ENCODE results near the gene SELENOO. TPM values are rescaled to one million over a fixed set of nuclear protein-coding genes. Genes with fewer than 3 reads are reported as not detected.

The SELENOO gene
- total and polyA plus RNA-seq, 4 donors: 7.6 to 41.2 (median 25.6) TPM

DNA sequence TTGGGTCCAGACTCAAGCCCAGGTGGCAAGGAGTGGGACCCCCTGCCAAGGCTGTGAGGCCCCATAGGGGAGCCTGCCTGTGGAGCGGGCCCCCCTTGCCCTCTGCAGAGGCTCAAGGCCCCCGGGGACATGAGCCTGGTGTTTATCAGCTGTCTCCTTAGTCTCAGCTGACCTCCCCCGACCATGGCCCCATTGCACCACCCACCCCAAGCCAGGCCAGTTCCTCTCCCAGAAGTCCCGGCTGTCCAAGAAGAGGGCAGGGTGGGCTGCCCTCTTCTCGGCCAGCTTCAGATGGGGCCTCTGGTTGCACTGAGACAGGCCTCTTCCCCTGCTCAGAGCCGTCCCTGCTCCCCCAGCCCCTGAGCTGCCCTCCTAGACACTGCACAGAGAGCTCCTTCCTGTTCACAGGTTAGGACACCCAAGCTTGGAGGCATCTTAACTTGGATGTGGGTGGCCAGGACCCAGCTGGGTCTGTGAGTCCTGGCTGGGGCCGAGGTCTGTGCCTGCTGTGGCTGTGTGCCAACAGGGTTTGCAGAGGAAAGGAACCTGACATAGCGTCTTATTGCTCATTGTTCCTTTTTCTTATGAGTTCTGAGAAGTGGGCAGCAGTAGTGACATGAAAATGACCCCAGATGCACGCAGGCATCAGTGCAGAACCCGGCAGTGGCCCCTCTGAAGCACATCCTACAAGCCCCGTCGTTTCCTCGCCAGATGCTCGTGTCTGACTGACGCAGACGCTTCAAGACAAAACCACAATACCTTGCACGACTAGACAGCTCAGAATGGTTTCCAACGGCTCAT, 9.7 kb upstream of the SELENOO start:
- DNase-seq (ENCODE audit: low read depth in 4 of 6, low spot score in 6 of 6): no peak
- Histone ChIP-seq H3K4me3 (ENCODE audit: low read depth, low read length) (peak overlapping the region; percentile 18), H3K4me1 (ENCODE audit: control insufficient read depth, insufficient read depth, low read length) (peaks cover 38% of the 10 kb centered on the region), H3K36me3 (ENCODE audit: control insufficient read depth, insufficient read depth, low read length) (peaks cover 71% of the 10 kb centered on the region), H3K27me3 (ENCODE audit: control insufficient read depth, insufficient read depth, low read length) (no peaks in the 10 kb centered on the region), H3K27ac (ENCODE audit: low read depth, low read length) (peak overlapping the region; percentile 47), H3K9me3 (ENCODE audit: control insufficient read depth, insufficient read depth, low read length) (no peaks in the 10 kb centered on the region)
- 77% methylated on average over 17 of the region's 18 CpGs for WGBS (ENCODE audit: insufficient coverage)

DNA sequence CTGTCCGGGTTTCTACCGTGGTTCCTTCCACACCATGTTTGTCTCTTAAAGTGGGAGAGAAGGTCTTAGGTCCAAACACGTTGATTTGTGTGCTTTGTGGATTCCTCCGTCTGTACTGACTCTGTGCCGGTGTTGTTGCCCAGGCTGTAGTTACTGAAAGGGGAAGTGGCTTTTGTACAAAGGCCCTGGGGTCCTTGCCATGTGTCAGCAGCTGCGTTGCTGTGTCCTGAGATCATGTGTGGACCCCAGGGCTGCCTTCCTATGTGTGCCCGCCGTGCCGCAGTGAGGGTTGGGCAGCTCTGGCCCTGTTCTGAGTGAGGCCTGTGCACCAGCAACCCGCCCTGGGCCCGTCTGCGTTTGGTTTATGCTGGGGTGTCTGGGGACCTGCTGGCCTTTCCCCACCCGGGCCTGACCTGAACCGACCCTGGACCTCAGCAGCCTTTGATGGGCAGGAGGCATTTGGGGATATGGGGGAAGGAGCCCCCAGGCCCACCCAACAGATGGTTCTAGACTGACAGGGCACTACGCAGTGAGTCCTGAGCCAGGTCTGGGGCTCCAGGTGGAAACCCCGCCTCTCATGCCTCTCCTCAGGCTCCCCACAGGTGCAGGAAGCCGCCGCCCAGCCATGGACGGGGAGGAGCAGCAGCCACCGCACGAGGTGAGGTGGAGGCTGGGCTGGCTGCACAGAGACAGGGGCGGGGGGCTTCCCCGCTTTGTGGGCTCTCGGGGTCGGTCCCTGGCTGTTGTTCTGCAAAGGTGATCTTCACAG, 8.2 kb upstream of the SELENOO start:
- H3K27ac ChIP-seq (ENCODE audit: low read depth, low read length): no peak overlapping the region

DNA sequence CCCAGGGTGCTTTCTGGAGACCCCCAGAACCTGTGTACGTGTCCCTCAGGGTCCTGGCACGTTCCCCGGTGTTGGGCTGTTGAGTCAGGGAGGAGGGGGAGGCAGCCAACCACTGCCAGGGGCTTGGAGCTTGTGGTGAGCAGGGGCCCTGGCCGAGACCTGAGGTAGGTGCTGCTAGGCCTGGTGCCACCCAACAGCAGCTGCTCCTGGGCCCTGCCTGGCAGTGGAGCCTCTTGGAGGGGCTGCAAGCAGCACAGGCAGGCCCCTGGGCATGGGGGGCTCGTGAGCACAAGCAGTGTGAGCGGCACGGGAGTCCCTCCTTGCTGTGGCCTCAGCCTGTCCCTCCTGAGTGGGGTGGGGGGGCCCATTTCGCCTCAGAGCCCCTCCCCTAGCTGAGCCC, 7.2 kb upstream of the SELENOO start:
- WGBS (ENCODE audit: insufficient coverage): 92% methylated on average over 8 of the region's 8 CpGs

More for the DNA sequence above, 8.2 kb upstream of the SELENOO start:
- no peaks in the 10 kb centered on the region for H3K9me3 ChIP-seq (ENCODE audit: control insufficient read depth, insufficient read depth, low read length)
- DNase-seq (ENCODE audit: low read depth in 4 of 6, low spot score in 6 of 6): no peak
- H3K4me3 ChIP-seq (ENCODE audit: low read depth, low read length): no peak overlapping the region
- H3K36me3 ChIP-seq (ENCODE audit: control insufficient read depth, insufficient read depth, low read length): peaks cover 81% of the 10 kb centered on the region
- H3K4me1 ChIP-seq (ENCODE audit: control insufficient read depth, insufficient read depth, low read length): peaks cover 32% of the 10 kb centered on the region
- H3K27me3 ChIP-seq (ENCODE audit: control insufficient read depth, insufficient read depth, low read length): no peaks in the 10 kb centered on the region
- 90% methylated on average over 25 of the region's 25 CpGs for WGBS (ENCODE audit: insufficient coverage)

DNA sequence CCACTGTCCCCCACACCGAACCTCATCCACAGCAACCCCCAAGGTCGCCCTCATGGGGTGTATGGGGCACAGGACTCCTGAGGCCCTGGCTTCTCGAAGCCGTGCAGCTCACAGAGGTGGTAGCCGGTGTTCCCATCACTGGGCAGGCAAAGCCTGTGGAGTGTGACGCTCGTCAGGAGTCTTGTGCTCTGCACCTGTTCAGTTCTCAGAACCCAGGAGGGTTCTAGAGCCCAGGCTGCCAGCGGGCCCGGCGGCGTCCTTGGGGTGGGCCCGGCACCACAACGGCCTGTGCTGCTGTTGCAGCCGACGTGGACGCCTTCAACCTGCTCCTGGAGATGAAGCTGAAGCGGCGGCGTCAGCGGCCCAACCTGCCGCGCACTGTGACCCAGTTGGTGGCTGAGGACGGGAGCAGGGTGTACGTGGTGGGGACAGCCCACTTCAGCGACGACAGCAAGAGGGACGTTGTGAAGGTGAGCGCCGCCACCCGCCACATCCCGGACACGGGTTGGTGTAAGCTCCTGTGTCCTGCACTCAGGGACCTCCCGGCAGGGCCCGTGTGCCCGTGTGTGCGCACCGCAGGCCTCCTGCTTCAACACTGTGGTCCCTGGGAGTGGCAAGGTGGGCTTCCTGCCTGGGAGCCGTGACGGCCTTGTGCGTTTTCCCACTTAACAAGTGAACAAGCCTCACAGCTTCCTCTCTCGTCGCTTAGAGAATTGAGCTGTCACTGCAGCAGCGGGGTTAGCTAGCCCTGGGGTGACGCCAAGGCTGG, 6.6 kb upstream of the SELENOO start:
- Histone ChIP-seq H3K4me3 (ENCODE audit: low read depth, low read length) (no peak overlapping the region), H3K27me3 (ENCODE audit: control insufficient read depth, insufficient read depth, low read length) (no peaks in the 10 kb centered on the region), H3K36me3 (ENCODE audit: control insufficient read depth, insufficient read depth, low read length) (peaks cover 90% of the 10 kb centered on the region), H3K4me1 (ENCODE audit: control insufficient read depth, insufficient read depth, low read length) (peaks cover 34% of the 10 kb centered on the region), H3K9me3 (ENCODE audit: control insufficient read depth, insufficient read depth, low read length) (no peaks in the 10 kb centered on the region), H3K27ac (ENCODE audit: low read depth, low read length) (no peak overlapping the region)
- 94% methylated on average over 42 of the region's 44 CpGs for WGBS (ENCODE audit: insufficient coverage)
- no peak for DNase-seq (ENCODE audit: low read depth in 4 of 6, low spot score in 6 of 6)

More for the DNA sequence above, 7.2 kb upstream of the SELENOO start:
- H3K27me3 ChIP-seq (ENCODE audit: control insufficient read depth, insufficient read depth, low read length): no peaks in the 10 kb centered on the region
- peaks cover 86% of the 10 kb centered on the region for H3K36me3 ChIP-seq (ENCODE audit: control insufficient read depth, insufficient read depth, low read length)
- no peak for DNase-seq (ENCODE audit: low read depth in 4 of 6, low spot score in 6 of 6)
- no peak overlapping the region for H3K27ac ChIP-seq (ENCODE audit: low read depth, low read length)
- no peaks in the 10 kb centered on the region for H3K9me3 ChIP-seq (ENCODE audit: control insufficient read depth, insufficient read depth, low read length)
- H3K4me1 ChIP-seq (ENCODE audit: control insufficient read depth, insufficient read depth, low read length): peaks cover 32% of the 10 kb centered on the region
- no peak overlapping the region for H3K4me3 ChIP-seq (ENCODE audit: low read depth, low read length)

DNA sequence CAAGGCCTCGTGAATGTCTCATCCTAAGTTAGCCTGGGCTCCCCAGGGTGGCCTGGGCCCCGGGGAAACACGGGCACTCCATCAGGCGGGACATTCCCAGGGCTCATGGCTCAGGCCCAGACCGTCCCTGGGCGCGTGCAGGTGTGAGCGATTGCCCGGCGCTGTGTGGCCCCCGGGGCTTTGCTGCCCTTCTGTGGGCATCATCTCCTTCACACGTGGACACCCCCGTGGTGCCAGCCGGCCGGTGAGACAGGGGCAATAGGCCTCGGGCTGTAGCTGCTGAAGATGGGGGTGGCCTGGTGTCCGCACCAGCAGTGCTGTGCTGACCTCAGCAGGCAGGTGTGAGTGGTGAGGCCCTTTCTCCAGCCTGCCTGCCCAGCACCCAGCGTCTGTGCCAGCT, 4.6 kb upstream of the SELENOO start:
- H3K27ac ChIP-seq (ENCODE audit: low read depth, low read length): no peak overlapping the region
- no peak overlapping the region for H3K4me3 ChIP-seq (ENCODE audit: low read depth, low read length)
- DNase-seq (ENCODE audit: low read depth in 4 of 6, low spot score in 6 of 6): no peak
- peaks cover 78% of the 10 kb centered on the region for H3K36me3 ChIP-seq (ENCODE audit: control insufficient read depth, insufficient read depth, low read length)
- H3K9me3 ChIP-seq (ENCODE audit: control insufficient read depth, insufficient read depth, low read length): no peaks in the 10 kb centered on the region
- no peaks in the 10 kb centered on the region for H3K27me3 ChIP-seq (ENCODE audit: control insufficient read depth, insufficient read depth, low read length)
- H3K4me1 ChIP-seq (ENCODE audit: control insufficient read depth, insufficient read depth, low read length): peaks cover 24% of the 10 kb centered on the region
- WGBS (ENCODE audit: insufficient coverage): 88% methylated on average over 17 of the region's 18 CpGs

DNA sequence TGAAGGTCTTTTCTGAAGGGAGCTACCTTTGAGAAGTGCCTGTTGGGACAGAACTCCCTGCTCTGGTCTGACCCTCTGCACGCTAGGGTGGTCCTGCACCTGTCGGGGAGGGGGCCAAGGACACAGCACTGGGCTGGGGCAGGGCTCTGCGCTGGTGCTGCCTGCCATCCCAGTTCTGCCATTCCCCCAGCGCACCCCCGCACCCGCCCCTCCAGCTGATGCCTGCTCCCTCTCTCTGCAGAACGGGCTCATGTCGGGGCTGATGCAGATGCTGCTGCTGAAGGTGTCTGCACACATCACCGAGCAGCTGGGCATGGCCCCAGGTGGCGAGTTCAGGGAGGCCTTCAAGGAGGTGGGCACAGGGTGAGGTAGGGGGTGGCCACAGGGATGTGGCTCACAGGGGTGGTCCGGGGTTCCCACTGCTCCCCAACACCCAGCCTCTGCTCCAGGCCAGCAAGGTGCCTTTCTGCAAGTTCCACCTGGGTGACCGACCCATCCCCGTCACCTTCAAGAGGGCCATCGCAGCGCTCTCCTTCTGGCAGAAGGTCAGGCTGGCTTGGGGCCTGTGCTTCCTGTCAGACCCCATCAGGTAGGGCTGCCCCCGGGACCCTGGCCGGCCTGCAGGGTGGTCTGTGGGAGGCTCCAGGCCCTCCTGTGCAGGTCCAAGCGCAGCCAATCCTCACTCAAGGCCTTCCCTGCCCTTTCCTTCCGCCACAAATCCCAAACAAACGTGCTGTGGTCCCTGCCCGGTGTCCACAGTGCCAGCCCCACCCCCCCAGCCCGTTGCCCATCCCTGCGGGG, 3.6 kb upstream of the SELENOO start:
- WGBS (ENCODE audit: insufficient coverage): 89% methylated on average over 22 of the region's 23 CpGs
- no peaks in the 10 kb centered on the region for H3K9me3 ChIP-seq (ENCODE audit: control insufficient read depth, insufficient read depth, low read length)
- H3K27ac ChIP-seq (ENCODE audit: low read depth, low read length): no peak overlapping the region
- DNase-seq (ENCODE audit: low read depth in 4 of 6, low spot score in 6 of 6): no peak
- peaks cover 74% of the 10 kb centered on the region for H3K36me3 ChIP-seq (ENCODE audit: control insufficient read depth, insufficient read depth, low read length)
- H3K4me3 ChIP-seq (ENCODE audit: low read depth, low read length): no peak overlapping the region
- H3K27me3 ChIP-seq (ENCODE audit: control insufficient read depth, insufficient read depth, low read length): no peaks in the 10 kb centered on the region
- H3K4me1 ChIP-seq (ENCODE audit: control insufficient read depth, insufficient read depth, low read length): peaks cover 31% of the 10 kb centered on the region

DNA sequence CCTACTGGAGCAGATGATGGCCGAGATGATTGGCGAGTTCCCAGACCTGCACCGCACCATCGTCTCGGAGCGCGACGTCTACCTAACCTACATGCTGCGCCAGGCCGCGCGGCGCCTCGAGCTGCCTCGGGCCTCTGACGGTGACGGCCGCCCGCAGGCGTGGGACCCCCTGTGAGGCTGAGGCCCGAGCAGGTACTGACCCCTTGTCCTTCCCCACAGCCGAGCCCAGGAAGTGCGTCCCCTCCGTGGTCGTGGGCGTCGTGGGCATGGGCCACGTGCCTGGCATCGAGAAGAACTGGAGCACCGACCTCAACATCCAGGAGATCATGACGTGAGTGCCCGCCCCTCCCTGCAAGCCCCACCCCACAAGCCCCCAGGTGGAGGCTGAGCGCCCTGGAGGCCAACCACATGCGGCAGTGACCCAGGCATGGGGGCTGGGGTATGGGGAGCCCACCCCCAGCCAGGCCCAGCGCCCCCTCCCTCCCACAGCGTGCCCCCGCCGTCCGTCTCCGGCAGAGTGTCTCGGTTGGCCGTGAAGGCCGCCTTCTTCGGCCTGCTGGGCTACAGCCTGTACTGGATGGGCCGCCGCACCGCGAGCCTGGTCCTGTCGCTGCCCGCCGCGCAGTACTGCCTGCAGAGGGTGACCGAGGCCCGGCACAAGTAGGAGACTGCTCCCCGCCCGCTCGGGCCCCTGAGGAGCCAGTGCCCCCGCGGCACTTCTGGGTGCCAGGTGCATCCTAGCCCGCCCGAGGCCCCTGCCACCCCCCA, 2.8 kb upstream of the SELENOO start:
- no peak for DNase-seq (ENCODE audit: low read depth in 4 of 6, low spot score in 6 of 6)
- H3K9me3 ChIP-seq (ENCODE audit: control insufficient read depth, insufficient read depth, low read length): no peaks in the 10 kb centered on the region
- 89% methylated on average over 54 of the region's 61 CpGs for WGBS (ENCODE audit: insufficient coverage)
- no peaks in the 10 kb centered on the region for H3K27me3 ChIP-seq (ENCODE audit: control insufficient read depth, insufficient read depth, low read length)
- no peak overlapping the region for H3K27ac ChIP-seq (ENCODE audit: low read depth, low read length)
- peaks cover 66% of the 10 kb centered on the region for H3K36me3 ChIP-seq (ENCODE audit: control insufficient read depth, insufficient read depth, low read length)
- peaks cover 28% of the 10 kb centered on the region for H3K4me1 ChIP-seq (ENCODE audit: control insufficient read depth, insufficient read depth, low read length)
- no peak overlapping the region for H3K4me3 ChIP-seq (ENCODE audit: low read depth, low read length)

DNA sequence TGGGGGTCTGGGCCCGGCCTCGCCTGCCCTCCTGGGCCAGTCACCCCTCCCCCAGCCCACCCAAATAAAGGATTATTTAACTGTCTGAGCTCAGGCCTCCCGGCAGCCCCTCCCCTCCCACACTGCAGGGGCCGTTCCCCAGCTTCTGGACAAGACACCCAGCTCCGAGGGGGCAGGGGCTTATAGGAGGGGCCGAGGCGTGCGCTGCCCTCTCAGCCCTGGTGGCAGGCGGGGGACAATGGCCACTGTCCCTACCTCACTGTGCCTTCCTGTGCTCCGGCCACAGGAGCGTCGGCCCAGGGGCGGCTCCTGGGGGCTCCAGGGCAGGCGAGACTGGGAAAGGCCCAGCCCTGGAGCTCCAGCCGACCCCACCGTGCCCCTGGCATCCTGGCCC, 2.2 kb upstream of the SELENOO start:
- 89% methylated on average over 13 of the region's 16 CpGs for WGBS (ENCODE audit: insufficient coverage)
- no peak overlapping the region for H3K27ac ChIP-seq (ENCODE audit: low read depth, low read length)
- H3K4me3 ChIP-seq (ENCODE audit: low read depth, low read length): no peak overlapping the region

More for the DNA sequence above, 2.2 kb upstream of the SELENOO start:
- no peaks in the 10 kb centered on the region for H3K27me3 ChIP-seq (ENCODE audit: control insufficient read depth, insufficient read depth, low read length)
- DNase-seq (ENCODE audit: low read depth in 4 of 6, low spot score in 6 of 6): no peak
- peaks cover 63% of the 10 kb centered on the region for H3K36me3 ChIP-seq (ENCODE audit: control insufficient read depth, insufficient read depth, low read length)
- no peaks in the 10 kb centered on the region for H3K9me3 ChIP-seq (ENCODE audit: control insufficient read depth, insufficient read depth, low read length)
- H3K4me1 ChIP-seq (ENCODE audit: control insufficient read depth, insufficient read depth, low read length): peaks cover 28% of the 10 kb centered on the region

All from spinal cord (tissue), 10 donors.